Measurements from ENCODE around the gene DAD1. TPM values are rescaled to one million over a fixed set of nuclear protein-coding genes. Genes with fewer than 3 reads are reported as not detected.

The DAD1 gene
- total and polyA plus RNA-seq, 7 experiments from 2014 or later, result 68.8 to 777 (median 123) TPM

DNA sequence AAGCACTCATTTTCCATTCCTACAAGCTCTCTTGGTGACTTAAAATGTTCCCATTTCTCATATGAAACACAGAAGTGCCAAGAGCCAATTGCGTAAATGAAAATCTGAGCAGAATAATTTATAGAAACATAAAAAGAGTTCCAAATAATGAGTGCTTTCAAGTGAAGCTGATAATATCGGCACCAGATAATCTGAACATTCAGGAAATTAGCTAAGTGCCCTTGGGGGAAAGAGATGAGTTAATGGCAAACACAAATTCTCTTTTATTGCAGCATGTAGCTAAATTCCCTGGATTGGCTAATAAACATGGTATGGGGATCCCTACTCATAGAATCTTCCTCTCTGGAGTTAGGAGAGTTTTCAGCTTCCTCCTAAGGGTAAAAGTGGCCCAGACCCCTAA lies 46.7 kb downstream of the DAD1 start:
- intact Hi-C loops (cut with micrococcal nuclease), result loop anchor here in 1 of 2 donors (1.0 kb wide), 1 partner anchor 13 kb away; no protein-coding TSS in a partner anchor
- H3K4me1 Mint-ChIP-seq, result peaks cover 53 to 100% (median 98%) of the 10 kb centered on the region in 7 donors
- peak overlapping the region; percentile 79 to 93 (median 87) for H3K4me3 Mint-ChIP-seq
- peaks cover 38 to 91% (median 84%) of the 10 kb centered on the region in 5 donors for H3K36me3 Mint-ChIP-seq
- peaks cover 27 to 77% (median 63%) of the 10 kb centered on the region in 3 experiments for H3K36me3 ChIP-seq (ENCODE audit: control insufficient read depth in 2 of 3, insufficient read depth in 3 of 3, low read length in 3 of 3)
- ChIA-PET POLR2A (interaction anchor here (0.6 to 12.9 kb wide), 21 partner anchors 8 to 899 kb away, joined by 3 to 458 read pairs (median 5); partner anchors contain the start of gene DAD1), CTCF (interaction anchor here (0.6 to 3.9 kb wide), 10 partner anchors 8 to 629 kb away, joined by 3 to 26 read pairs (median 4); no protein-coding TSS in a partner anchor)
- H3K4me1 ChIP-seq (ENCODE audit: control insufficient read depth in 2 of 2, insufficient read depth in 2 of 2, low read length in 2 of 2), result peaks cover 99% of the 10 kb centered on the region in 2 donors
- H3K9me3 ChIP-seq (ENCODE audit: control insufficient read depth in 2 of 3, low read length in 3 of 3), result no peaks in the 10 kb centered on the region
- H3K27me3 Mint-ChIP-seq, result no peaks in the 10 kb centered on the region
- no peak for ATAC-seq
- no peak for DNase-seq
- H3K9me3 Mint-ChIP-seq, result peaks cover 0 to 3% (median 0%) of the 10 kb centered on the region in 11 donors
- H3K27ac Mint-ChIP-seq, result peak overlapping the region; percentile 92 to 99 (median 94)
- peak overlapping the region; percentile 46 for H3K4me3 ChIP-seq (ENCODE audit: low read length)
- peak overlapping the region; percentile 90 for H3K27ac ChIP-seq (ENCODE audit: low read depth, low read length)
- no peaks in the 10 kb centered on the region for H3K27me3 ChIP-seq (ENCODE audit: control insufficient read depth in 2 of 2, insufficient read depth in 2 of 2, low read length in 2 of 2)

DNA sequence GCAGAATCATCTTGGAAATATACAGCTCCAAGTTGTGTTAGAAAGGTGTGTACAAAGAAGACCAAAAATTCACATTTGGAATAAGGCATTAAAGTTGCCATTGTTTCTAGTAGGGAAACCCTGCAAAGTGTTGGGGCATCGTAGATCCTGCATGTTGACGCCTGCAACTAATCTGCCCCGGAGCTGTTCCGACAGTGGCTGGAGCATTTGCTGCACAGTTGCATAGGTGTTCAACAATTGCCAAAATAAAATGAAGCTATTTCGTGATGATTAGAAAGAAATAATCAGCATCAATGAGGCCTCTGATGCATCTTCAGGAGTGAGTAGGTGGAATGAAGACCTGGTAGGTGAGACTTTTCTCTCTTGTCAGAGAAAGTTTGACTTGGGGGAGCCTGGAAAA lies 47.3 kb downstream of the DAD1 start:
- Mint-ChIP-seq H3K9me3 (peaks cover 0 to 3% (median 0%) of the 10 kb centered on the region in 11 donors), H3K4me1 (peaks cover 57 to 100% (median 98%) of the 10 kb centered on the region in 7 donors), H3K36me3 (peaks cover 36 to 93% (median 85%) of the 10 kb centered on the region in 5 donors), H3K27me3 (no peaks in the 10 kb centered on the region), H3K27ac (peak overlapping the region; percentile 92 to 99 (median 94)), H3K4me3 (peak overlapping the region; percentile 79 to 93 (median 87))
- Histone ChIP-seq H3K36me3 (ENCODE audit: control insufficient read depth in 2 of 3, insufficient read depth in 3 of 3, low read length in 3 of 3) (peaks cover 21 to 77% (median 57%) of the 10 kb centered on the region in 3 experiments), H3K4me3 (ENCODE audit: low read length) (peak overlapping the region; percentile 46), H3K4me1 (ENCODE audit: control insufficient read depth in 2 of 2, insufficient read depth in 2 of 2, low read length in 2 of 2) (peaks cover 99% of the 10 kb centered on the region in 2 donors), H3K9me3 (ENCODE audit: control insufficient read depth in 2 of 3, low read length in 3 of 3) (no peaks in the 10 kb centered on the region), H3K27ac (ENCODE audit: low read depth, low read length) (peak overlapping the region; percentile 90), H3K27me3 (ENCODE audit: control insufficient read depth in 2 of 2, insufficient read depth in 2 of 2, low read length in 2 of 2) (no peaks in the 10 kb centered on the region)
- POLR2A ChIA-PET, result interaction anchor here (0.6 to 12.9 kb wide), 24 partner anchors 7 to 695 kb away, joined by 3 to 458 read pairs (median 5); no protein-coding TSS in a partner anchor
- CTCF ChIA-PET, result interaction anchor here (0.5 to 3.9 kb wide), 10 partner anchors 9 to 628 kb away, joined by 3 to 26 read pairs (median 5); no protein-coding TSS in a partner anchor
- intact Hi-C loops (cut with micrococcal nuclease), result loop anchor here in 1 of 2 donors (1.0 kb wide), 2 partner anchors 9 to 14 kb away; no protein-coding TSS in a partner anchor
- ATAC-seq, result no peak
- no peak for DNase-seq

DNA sequence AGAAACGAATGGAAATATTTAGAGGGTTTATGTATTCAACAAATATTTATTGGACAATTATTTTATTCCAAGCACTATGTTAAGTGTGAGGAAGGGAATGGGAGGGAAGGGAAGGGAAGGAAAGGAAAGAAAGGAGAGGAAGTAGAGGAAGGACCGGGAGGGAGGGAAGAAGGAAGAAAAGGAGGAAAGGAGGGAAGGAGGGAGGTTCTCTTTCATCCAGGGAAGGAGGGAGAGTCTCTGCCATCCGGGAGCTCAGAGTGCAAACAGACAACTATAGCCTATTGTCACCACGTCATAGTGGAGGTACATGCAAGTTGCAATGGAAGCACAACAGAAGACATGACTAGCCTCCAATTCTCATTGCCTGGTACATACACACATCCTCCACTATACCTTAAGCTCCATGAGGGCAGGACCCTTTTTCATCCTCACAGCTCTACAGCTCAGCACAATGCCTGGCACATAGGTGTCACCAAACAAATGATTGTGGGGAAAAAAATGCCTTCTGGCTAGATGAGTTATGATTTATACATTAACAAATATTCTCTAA lies 48.1 kb downstream of the DAD1 start:
- intact Hi-C loops (cut with micrococcal nuclease), result loop anchor here in 1 of 2 donors (1.0 kb wide), 1 partner anchor 9 kb away; no protein-coding TSS in a partner anchor
- Histone ChIP-seq H3K9me3 (ENCODE audit: control insufficient read depth in 2 of 3, low read length in 3 of 3) (no peaks in the 10 kb centered on the region), H3K4me3 (ENCODE audit: low read length) (peak overlapping the region; percentile 46), H3K4me1 (ENCODE audit: control insufficient read depth in 2 of 2, insufficient read depth in 2 of 2, low read length in 2 of 2) (peaks cover 97 to 99% of the 10 kb centered on the region in 2 donors), H3K27ac (ENCODE audit: low read depth, low read length) (peak overlapping the region; percentile 90), H3K36me3 (ENCODE audit: control insufficient read depth in 2 of 3, insufficient read depth in 3 of 3, low read length in 3 of 3) (peaks cover 20 to 73% (median 57%) of the 10 kb centered on the region in 3 experiments), H3K27me3 (ENCODE audit: control insufficient read depth in 2 of 2, insufficient read depth in 2 of 2, low read length in 2 of 2) (no peaks in the 10 kb centered on the region)
- Mint-ChIP-seq H3K27ac (peak overlapping the region; percentile 92 to 99 (median 94)), H3K9me3 (peaks cover 0 to 3% (median 0%) of the 10 kb centered on the region in 11 donors), H3K4me1 (peaks cover 58 to 100% (median 97%) of the 10 kb centered on the region in 7 donors), H3K4me3 (peak overlapping the region; percentile 79 to 93 (median 87)), H3K36me3 (peaks cover 31 to 91% (median 84%) of the 10 kb centered on the region in 5 donors), H3K27me3 (no peaks in the 10 kb centered on the region)
- ATAC-seq, result no peak
- ChIA-PET CTCF (interaction anchor here (1.0 to 3.9 kb wide), 9 partner anchors 8 to 627 kb away, joined by 3 to 26 read pairs (median 5); no protein-coding TSS in a partner anchor), POLR2A (interaction anchor here (0.5 to 12.9 kb wide), 25 partner anchors 11 to 821 kb away, joined by 3 to 458 read pairs (median 3); no protein-coding TSS in a partner anchor)
- peak in 1 of 9 donors; percentile 40 for DNase-seq

- DNase-seq (no peak), ATAC-seq (no peak)
- intact Hi-C loops (cut with micrococcal nuclease), result no loop called here
- Mint-ChIP-seq H3K36me3 (peaks cover 29 to 90% (median 84%) of the 10 kb centered on the region in 5 donors), H3K27me3 (no peaks in the 10 kb centered on the region), H3K27ac (peak overlapping the region; percentile 92 to 99 (median 94)), H3K9me3 (peaks cover 0 to 3% (median 0%) of the 10 kb centered on the region in 11 donors), H3K4me1 (peaks cover 59 to 100% (median 95%) of the 10 kb centered on the region in 7 donors), H3K4me3 (peak overlapping the region; percentile 79 to 93 (median 87))
- Histone ChIP-seq H3K36me3 (ENCODE audit: control insufficient read depth in 2 of 3, insufficient read depth in 3 of 3, low read length in 3 of 3) (peaks cover 20 to 72% (median 63%) of the 10 kb centered on the region in 3 experiments), H3K4me1 (ENCODE audit: control insufficient read depth in 2 of 2, insufficient read depth in 2 of 2, low read length in 2 of 2) (peaks cover 96 to 99% of the 10 kb centered on the region in 2 donors), H3K27me3 (ENCODE audit: control insufficient read depth in 2 of 2, insufficient read depth in 2 of 2, low read length in 2 of 2) (no peaks in the 10 kb centered on the region), H3K9me3 (ENCODE audit: control insufficient read depth in 2 of 3, low read length in 3 of 3) (no peaks in the 10 kb centered on the region), H3K4me3 (ENCODE audit: low read length) (peak overlapping the region; percentile 46), H3K27ac (ENCODE audit: low read depth, low read length) (peak overlapping the region; percentile 90)
- ChIA-PET CTCF (interaction anchor here (1.0 to 3.9 kb wide), 3 partner anchors 8 to 15 kb away, joined by 3 to 26 read pairs (median 15); no protein-coding TSS in a partner anchor), POLR2A (interaction anchor here (0.5 to 12.9 kb wide), 20 partner anchors 11 to 820 kb away, joined by 3 to 458 read pairs (median 3); no protein-coding TSS in a partner anchor)
Observed at GRCh38 chr14:22540293-22540692, 48.7 kb downstream of the DAD1 start.

GRCh38 chr14:22539831-22540230 lies 49.2 kb downstream of the DAD1 start:
- Mint-ChIP-seq H3K9me3 (peaks cover 0 to 3% (median 0%) of the 10 kb centered on the region in 11 donors), H3K27me3 (no peaks in the 10 kb centered on the region), H3K36me3 (peaks cover 26 to 91% (median 86%) of the 10 kb centered on the region in 5 donors), H3K4me1 (peaks cover 59 to 100% (median 95%) of the 10 kb centered on the region in 7 donors), H3K4me3 (peak overlapping the region; percentile 79 to 93 (median 87)), H3K27ac (peak overlapping the region; percentile 92 to 99 (median 94))
- no peaks in the 10 kb centered on the region for H3K27me3 ChIP-seq (ENCODE audit: control insufficient read depth in 2 of 2, insufficient read depth in 2 of 2, low read length in 2 of 2)
- DNase-seq (no peak), ATAC-seq (no peak)
- H3K27ac ChIP-seq (ENCODE audit: low read depth, low read length), result peak overlapping the region; percentile 90
- intact Hi-C loops (cut with micrococcal nuclease), result no loop called here
- ChIA-PET CTCF (interaction anchor here (0.8 to 3.9 kb wide), 4 partner anchors 9 to 599 kb away, joined by 3 to 26 read pairs (median 3); no protein-coding TSS in a partner anchor), POLR2A (interaction anchor here (0.5 to 12.9 kb wide), 15 partner anchors 11 to 829 kb away, joined by 3 to 458 read pairs (median 3); no protein-coding TSS in a partner anchor)
- no peaks in the 10 kb centered on the region for H3K9me3 ChIP-seq (ENCODE audit: control insufficient read depth in 2 of 3, low read length in 3 of 3)
- H3K4me1 ChIP-seq (ENCODE audit: control insufficient read depth in 2 of 2, insufficient read depth in 2 of 2, low read length in 2 of 2), result peaks cover 96 to 99% of the 10 kb centered on the region in 2 donors
- H3K36me3 ChIP-seq (ENCODE audit: control insufficient read depth in 2 of 3, insufficient read depth in 3 of 3, low read length in 3 of 3), result peaks cover 20 to 72% (median 66%) of the 10 kb centered on the region in 3 experiments
- peak overlapping the region; percentile 46 for H3K4me3 ChIP-seq (ENCODE audit: low read length)

- POLR2A ChIA-PET, result interaction anchor here (0.6 to 12.9 kb wide), 11 partner anchors 10 to 826 kb away, joined by 3 to 458 read pairs (median 7); no protein-coding TSS in a partner anchor
- H3K27me3 Mint-ChIP-seq, result no peaks in the 10 kb centered on the region
- H3K27ac Mint-ChIP-seq, result peak overlapping the region; percentile 92 to 99 (median 94)
- H3K36me3 Mint-ChIP-seq, result peaks cover 20 to 90% (median 87%) of the 10 kb centered on the region in 5 donors
- intact Hi-C loops (cut with micrococcal nuclease), result no loop called here
- peaks cover 54 to 100% (median 95%) of the 10 kb centered on the region in 7 donors for H3K4me1 Mint-ChIP-seq
- H3K4me1 ChIP-seq (ENCODE audit: control insufficient read depth in 2 of 2, insufficient read depth in 2 of 2, low read length in 2 of 2), result peaks cover 94 to 96% of the 10 kb centered on the region in 2 donors
- H3K9me3 ChIP-seq (ENCODE audit: control insufficient read depth in 2 of 3, low read length in 3 of 3), result no peaks in the 10 kb centered on the region
- peak overlapping the region; percentile 46 for H3K4me3 ChIP-seq (ENCODE audit: low read length)
- DNase-seq (no peak), ATAC-seq (no peak)
- H3K36me3 ChIP-seq (ENCODE audit: control insufficient read depth in 2 of 3, insufficient read depth in 3 of 3, low read length in 3 of 3), result peaks cover 20 to 80% (median 75%) of the 10 kb centered on the region in 3 experiments
- CTCF ChIA-PET, result interaction anchor here (0.7 to 2.7 kb wide), 10 partner anchors 12 to 789 kb away, joined by 3 to 12 read pairs (median 3); no protein-coding TSS in a partner anchor
- peak overlapping the region; percentile 79 to 93 (median 87) for H3K4me3 Mint-ChIP-seq
- peak overlapping the region; percentile 90 for H3K27ac ChIP-seq (ENCODE audit: low read depth, low read length)
- H3K9me3 Mint-ChIP-seq, result peaks cover 0 to 3% (median 0%) of the 10 kb centered on the region in 11 donors
- H3K27me3 ChIP-seq (ENCODE audit: control insufficient read depth in 2 of 2, insufficient read depth in 2 of 2, low read length in 2 of 2), result no peaks in the 10 kb centered on the region
Observed at GRCh38 chr14:22538671-22539228, 50.3 kb downstream of the DAD1 start.
